Activated CD8-positive, alpha-beta memory T cell treated with anti-CD3 and anti-CD28 coated beads, Interleukin-2, amount 50 U/mL, for 48 hours (primary cell): ENCODE measurements around the gene HKDC1.
A peak's percentile ranks its signal among the peaks of the same experiment; 100 is the strongest.
"Not testable (repeated sequence)": the region's sequence is repeated elsewhere in the genome, so short reads cannot be mapped to it uniquely, and the experiment has no call there.

Experiments
- DNase-seq: peaks from one replicate; pipeline ENCODE4 v3.0.0-alpha.2; 2020

HKDC1 gene

GRCh38 chr10:69220041-69220451 is at the start of gene HKDC1:
HKDC1 (plus strand) TSS chr10:69220332; CDS start chr10:69220436, 104 bp downstream.
- DNase-seq, result no peak

GRCh38 chr10:69172241-69172982 is 47.7 kb upstream of the HKDC1 start:
- no peak for DNase-seq

- DNase-seq, result not testable (repeated sequence)
Measured at GRCh38 chr10:69175326-69175725, 44.8 kb upstream of the HKDC1 start.

- no peak for DNase-seq
Measured at GRCh38 chr10:69176823-69177222, 43.3 kb upstream of the HKDC1 start.

GRCh38 chr10:69179089-69179742 is 40.9 kb upstream of the HKDC1 start:
- peak; percentile 69 for DNase-seq

- peak; percentile 96 for DNase-seq
Measured at GRCh38 chr10:69179743-69180524, 40.2 kb upstream of the HKDC1 start, which contains the start of gene SUPV3L1. SUPV3L1 (plus strand) TSS chr10:69180234; CDS start chr10:69180292, 58 bp downstream.

- DNase-seq, result no peak
Measured at GRCh38 chr10:69180525-69181204, 39.5 kb upstream of the HKDC1 start.

GRCh38 chr10:69181433-69181832 is 38.7 kb upstream of the HKDC1 start:
- DNase-seq, result no peak

- DNase-seq, result no peak
Measured at GRCh38 chr10:69182005-69182404, 38.1 kb upstream of the HKDC1 start.

- DNase-seq, result no peak
Measured at GRCh38 chr10:69186524-69186923, 33.6 kb upstream of the HKDC1 start.

- no peak for DNase-seq
Measured at GRCh38 chr10:69201045-69201444, 19.1 kb upstream of the HKDC1 start.

- no peak for DNase-seq
Measured at GRCh38 chr10:69202332-69202731, 17.8 kb upstream of the HKDC1 start.

GRCh38 chr10:69208761-69209160 is 11.4 kb upstream of the HKDC1 start:
- no peak for DNase-seq

GRCh38 chr10:69209787-69210484 is 10.2 kb upstream of the HKDC1 start:
- DNase-seq, result no peak

- DNase-seq, result no peak
Measured at GRCh38 chr10:69211104-69211503, 9.0 kb upstream of the HKDC1 start.

GRCh38 chr10:69211524-69211923 is 8.6 kb upstream of the HKDC1 start:
- DNase-seq, result no peak

- DNase-seq, result no peak
Measured at GRCh38 chr10:69213591-69214311, 6.4 kb upstream of the HKDC1 start.

- DNase-seq, result no peak
Measured at GRCh38 chr10:69214666-69215131, 5.4 kb upstream of the HKDC1 start.

- no peak for DNase-seq
Measured at GRCh38 chr10:69215405-69216171, 4.5 kb upstream of the HKDC1 start.

- no peak for DNase-seq
Measured at GRCh38 chr10:69216577-69217118, 3.5 kb upstream of the HKDC1 start.
